OCI-LY1 (cell line): ENCODE results near the gene XPO5.
"Not testable (repeated sequence)": the region's sequence is repeated elsewhere in the genome, so short reads cannot be mapped to it uniquely, and the experiment has no call there.

Source experiments
- CTCF ChIP-seq: fragments of 200-600 bp; sonication (generic), shearing (Covaris generic); IDR thresholded peaks from 2 replicates; pipeline ENCODE4 v1.5.1; 2017; ENCODE audit warnings: mild to moderate bottlenecking, antibody characterized with exemption, low read length, moderate library complexity, mixed read lengths
- EZH2 ChIP-seq: fragments of 200-600 bp; sonication (generic), shearing (Covaris generic); IDR thresholded peaks from 2 replicates; pipeline ENCODE4 v1.8.0; 2017; ENCODE audit warnings: borderline replicate concordance, mixed run types, mild to moderate bottlenecking, antibody characterized with exemption, low read length, moderate library complexity, mixed read lengths

GRCh38 chr6:43498291-43498690, 77.5 kb downstream of the XPO5 start:
- not testable (repeated sequence) for TF ChIP-seq EZH2, CTCF
